KMS-11 (cell line): ENCODE measurements around the gene NDUFA11.

ENCODE experiments used
- H2AFZ ChIP-seq: fragments of 200-600 bp; sonication (generic); 2 replicates; pipeline ENCODE4 v1.6.1; 2016; ENCODE audit warnings: antibody characterized with exemption, mixed run types, low read depth
- H3K27ac ChIP-seq: fragments of 200-600 bp; sonication (generic); 2 replicates; pipeline ENCODE4 v1.6.1; 2016; ENCODE audit warnings: mild to moderate bottlenecking, mixed run types
- H3K27me3 ChIP-seq: fragments of 200-600 bp; sonication (generic); 2 replicates; pipeline ENCODE4 v1.6.1; 2017; ENCODE audit warnings: mild to moderate bottlenecking, low read depth, mixed run types, moderate library complexity; ENCODE audit not compliant: insufficient read depth
- H3K36me3 ChIP-seq: fragments of 200-600 bp; sonication (generic); 2 replicates; pipeline ENCODE4 v1.6.1; 2017; ENCODE audit warnings: mild to moderate bottlenecking, mixed run types; ENCODE audit not compliant: insufficient read depth
- H3K4me1 ChIP-seq: fragments of 200-600 bp; sonication (generic); 2 replicates; pipeline ENCODE4 v1.6.1; 2016; ENCODE audit warnings: mild to moderate bottlenecking, low read depth, mixed run types; ENCODE audit not compliant: poor library complexity, severe bottlenecking
- H3K4me2 ChIP-seq: fragments of 200-600 bp; sonication (generic); 2 replicates; pipeline ENCODE4 v1.7.0; 2016; ENCODE audit warnings: mild to moderate bottlenecking, mixed run types
- H3K4me3 ChIP-seq: fragments of 200-600 bp; sonication (generic); IDR thresholded peaks from 2 replicates; pipeline ENCODE4 v1.6.1; 2017; ENCODE audit warnings: low read depth, low read length, mixed read lengths; ENCODE audit not compliant: insufficient read depth
- H3K79me2 ChIP-seq: fragments of 200-600 bp; sonication (generic); 2 replicates; pipeline ENCODE4 v1.6.1; 2016; ENCODE audit warnings: low read depth, mixed run types; ENCODE audit not compliant: insufficient read depth
- H3K9ac ChIP-seq: fragments of 200-600 bp; sonication (generic); 2 replicates; pipeline ENCODE4 v1.6.1; 2016; ENCODE audit warnings: mild to moderate bottlenecking, mixed run types
- H4K20me1 ChIP-seq: fragments of 200-600 bp; sonication (generic); 2 replicates; pipeline ENCODE4 v1.6.1; 2016; ENCODE audit warnings: mild to moderate bottlenecking, mixed run types; ENCODE audit not compliant: insufficient read depth
- TF ChIP-seq, protein P1 (sequence below): fragments of 200-600 bp; sonication (generic); conservative IDR thresholded peaks from 2 replicates; pipeline ENCODE4 v1.6.1; 2017; ENCODE audit warnings: low read depth, mild to moderate bottlenecking, antibody characterized with exemption, low read length, moderate library complexity, mixed read lengths

The NDUFA11 gene

GRCh38 chr19:5934069-5934401 lies 30.4 kb upstream of the NDUFA11 start:
- H3K4me3 ChIP-seq: no peak overlapping the region
- H3K79me2 ChIP-seq: no peaks in the 10 kb centered on the region
- H4K20me1 ChIP-seq: no peaks in the 10 kb centered on the region
- H3K27me3 ChIP-seq: no peaks in the 10 kb centered on the region
- H3K27ac ChIP-seq: no peak overlapping the region
- no peaks in the 10 kb centered on the region for H3K4me1 ChIP-seq
- no peak overlapping the region for H2AFZ ChIP-seq
- H3K36me3 ChIP-seq: no peaks in the 10 kb centered on the region
- H3K4me2 ChIP-seq: no peak overlapping the region
- TF ChIP-seq, protein P1, sequence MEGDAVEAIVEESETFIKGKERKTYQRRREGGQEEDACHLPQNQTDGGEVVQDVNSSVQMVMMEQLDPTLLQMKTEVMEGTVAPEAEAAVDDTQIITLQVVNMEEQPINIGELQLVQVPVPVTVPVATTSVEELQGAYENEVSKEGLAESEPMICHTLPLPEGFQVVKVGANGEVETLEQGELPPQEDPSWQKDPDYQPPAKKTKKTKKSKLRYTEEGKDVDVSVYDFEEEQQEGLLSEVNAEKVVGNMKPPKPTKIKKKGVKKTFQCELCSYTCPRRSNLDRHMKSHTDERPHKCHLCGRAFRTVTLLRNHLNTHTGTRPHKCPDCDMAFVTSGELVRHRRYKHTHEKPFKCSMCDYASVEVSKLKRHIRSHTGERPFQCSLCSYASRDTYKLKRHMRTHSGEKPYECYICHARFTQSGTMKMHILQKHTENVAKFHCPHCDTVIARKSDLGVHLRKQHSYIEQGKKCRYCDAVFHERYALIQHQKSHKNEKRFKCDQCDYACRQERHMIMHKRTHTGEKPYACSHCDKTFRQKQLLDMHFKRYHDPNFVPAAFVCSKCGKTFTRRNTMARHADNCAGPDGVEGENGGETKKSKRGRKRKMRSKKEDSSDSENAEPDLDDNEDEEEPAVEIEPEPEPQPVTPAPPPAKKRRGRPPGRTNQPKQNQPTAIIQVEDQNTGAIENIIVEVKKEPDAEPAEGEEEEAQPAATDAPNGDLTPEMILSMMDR: no peak
- H3K9ac ChIP-seq: no peak overlapping the region

DNA sequence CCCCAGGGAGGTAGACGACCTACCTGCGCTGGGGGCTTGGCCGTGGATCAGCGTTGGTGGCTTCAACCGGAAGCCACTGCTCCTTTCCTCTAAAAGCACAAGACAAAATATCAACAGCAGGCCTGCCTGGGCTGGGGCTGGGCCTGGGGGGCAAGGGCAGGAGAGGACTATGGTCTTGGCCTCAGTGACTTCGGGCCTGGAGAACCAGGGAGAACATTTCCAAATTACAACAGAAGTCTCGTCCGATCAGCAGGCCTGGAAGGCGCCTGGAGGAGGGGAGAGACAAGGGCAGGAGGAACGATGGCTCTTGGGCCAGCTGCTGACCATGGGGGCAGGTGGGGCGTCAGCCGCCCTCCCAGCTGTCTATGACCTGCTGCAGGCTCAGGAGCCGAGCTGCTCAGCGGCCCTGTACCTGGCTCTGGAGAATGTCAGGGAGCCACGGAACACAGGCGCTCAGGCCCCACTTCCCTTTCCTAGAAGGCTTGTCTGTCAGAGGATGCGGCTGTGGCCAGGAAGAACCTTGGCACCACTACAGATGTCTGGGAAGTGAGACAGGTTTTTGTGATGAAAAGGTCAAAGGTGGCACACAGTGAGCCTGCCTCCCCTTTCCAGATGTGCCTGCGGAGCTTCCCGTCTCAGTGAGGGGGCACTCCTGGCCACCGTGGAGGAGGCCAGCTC lies 29.9 kb upstream of the NDUFA11 start:
- no peaks in the 10 kb centered on the region for H3K4me1 ChIP-seq
- no peaks in the 10 kb centered on the region for H3K27me3 ChIP-seq
- H3K4me3 ChIP-seq: no peak overlapping the region
- TF ChIP-seq, protein P1: no peak
- H4K20me1 ChIP-seq: no peaks in the 10 kb centered on the region
- no peaks in the 10 kb centered on the region for H3K79me2 ChIP-seq
- no peak overlapping the region for H3K9ac ChIP-seq
- H3K27ac ChIP-seq: no peak overlapping the region
- no peak overlapping the region for H3K4me2 ChIP-seq
- H2AFZ ChIP-seq: no peak overlapping the region
- H3K36me3 ChIP-seq: no peaks in the 10 kb centered on the region

DNA sequence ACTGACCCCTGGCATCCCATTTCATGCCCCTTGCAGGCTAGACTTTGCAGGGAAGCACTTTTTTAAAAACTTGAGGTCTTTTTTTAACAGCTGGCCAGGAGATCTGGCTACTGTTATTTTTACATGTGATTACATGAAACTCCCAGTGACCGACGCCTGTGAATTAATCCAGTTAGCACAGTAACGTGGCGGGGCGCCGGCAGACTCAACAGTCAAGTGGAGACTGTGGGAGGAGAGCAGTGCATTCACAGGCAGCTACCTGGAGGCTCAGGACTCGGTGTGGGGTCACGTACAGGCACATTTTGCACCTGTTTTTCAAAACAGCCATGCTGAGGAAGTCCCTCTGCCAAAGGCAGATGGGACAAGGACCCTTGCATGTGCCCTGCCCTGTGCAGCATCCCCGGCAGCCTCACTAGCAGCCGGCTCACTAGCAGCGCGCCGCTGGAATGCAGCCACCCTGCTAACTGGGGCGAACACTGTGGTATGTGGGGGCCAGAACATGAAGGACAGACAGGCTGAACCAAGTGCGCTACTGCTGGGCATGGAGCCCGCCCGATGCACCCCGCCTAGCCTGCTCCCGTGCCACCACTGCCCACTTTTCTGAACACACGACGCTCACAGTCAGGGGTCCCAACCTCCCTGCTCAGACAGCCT lies 29.1 kb upstream of the NDUFA11 start:
- Histone ChIP-seq H3K27me3 (no peaks in the 10 kb centered on the region), H3K27ac (no peak overlapping the region), H4K20me1 (no peaks in the 10 kb centered on the region), H3K4me1 (no peaks in the 10 kb centered on the region), H3K9ac (no peak overlapping the region), H3K4me3 (no peak overlapping the region), H2AFZ (no peak overlapping the region), H3K36me3 (no peaks in the 10 kb centered on the region), H3K79me2 (no peaks in the 10 kb centered on the region), H3K4me2 (no peak overlapping the region)
- TF ChIP-seq, protein P1: no peak

GRCh38 chr19:5932146-5932545 lies 28.6 kb upstream of the NDUFA11 start:
- TF ChIP-seq, protein P1: no peak

More at GRCh38 chr19:5932146-5932545, 28.6 kb upstream of the NDUFA11 start:
- Histone ChIP-seq H4K20me1 (no peaks in the 10 kb centered on the region), H3K4me1 (no peaks in the 10 kb centered on the region), H3K27ac (no peak overlapping the region), H3K9ac (no peak overlapping the region), H3K4me3 (no peak overlapping the region), H3K27me3 (no peaks in the 10 kb centered on the region), H3K4me2 (no peak overlapping the region), H3K36me3 (no peaks in the 10 kb centered on the region), H2AFZ (no peak overlapping the region), H3K79me2 (no peaks in the 10 kb centered on the region)
